GM21717 (cell line): ENCODE measurements around the gene NIPBL.
"Not testable (repeated sequence)": the region's sequence is repeated elsewhere in the genome, so short reads cannot be mapped to it uniquely, and the experiment has no call there.

ENCODE experiments used
- ATAC-seq: cut with Tn5 transposase; IDR thresholded peaks from one replicate; pipeline ENCODE4 v1.9.1; 2021; ENCODE audit warnings: mild to moderate bottlenecking, moderate library complexity; ENCODE audit not compliant: unreplicated experiment

Gene NIPBL

GRCh38 chr5:36946101-36946500 is 69.5 kb downstream of the NIPBL start:
- ATAC-seq, result no peak

GRCh38 chr5:36948041-36948440 is 71.5 kb downstream of the NIPBL start:
- ATAC-seq, result no peak

DNA sequence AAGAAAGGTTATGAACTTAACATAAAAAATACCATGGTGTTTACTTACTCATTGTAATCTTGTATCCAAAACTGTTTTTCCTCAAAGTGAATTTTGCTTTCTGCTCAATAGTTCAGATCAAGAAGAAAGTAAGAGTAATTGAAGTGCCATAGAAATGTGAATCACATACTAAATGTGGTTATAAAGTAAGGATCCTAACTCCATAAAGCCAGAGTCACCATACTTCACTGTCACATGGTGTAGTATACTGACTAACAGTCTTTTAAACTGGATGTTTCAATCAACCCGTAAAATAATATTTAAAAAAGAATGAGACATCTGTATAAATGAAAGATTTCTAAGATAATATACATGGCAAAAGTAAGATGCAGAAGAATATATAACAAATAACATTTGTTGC is 72.1 kb downstream of the NIPBL start:
- ATAC-seq, result no peak

- ATAC-seq, result no peak
These were observed 73.0 kb downstream of the NIPBL start for GRCh38 chr5:36949593-36949992.

DNA sequence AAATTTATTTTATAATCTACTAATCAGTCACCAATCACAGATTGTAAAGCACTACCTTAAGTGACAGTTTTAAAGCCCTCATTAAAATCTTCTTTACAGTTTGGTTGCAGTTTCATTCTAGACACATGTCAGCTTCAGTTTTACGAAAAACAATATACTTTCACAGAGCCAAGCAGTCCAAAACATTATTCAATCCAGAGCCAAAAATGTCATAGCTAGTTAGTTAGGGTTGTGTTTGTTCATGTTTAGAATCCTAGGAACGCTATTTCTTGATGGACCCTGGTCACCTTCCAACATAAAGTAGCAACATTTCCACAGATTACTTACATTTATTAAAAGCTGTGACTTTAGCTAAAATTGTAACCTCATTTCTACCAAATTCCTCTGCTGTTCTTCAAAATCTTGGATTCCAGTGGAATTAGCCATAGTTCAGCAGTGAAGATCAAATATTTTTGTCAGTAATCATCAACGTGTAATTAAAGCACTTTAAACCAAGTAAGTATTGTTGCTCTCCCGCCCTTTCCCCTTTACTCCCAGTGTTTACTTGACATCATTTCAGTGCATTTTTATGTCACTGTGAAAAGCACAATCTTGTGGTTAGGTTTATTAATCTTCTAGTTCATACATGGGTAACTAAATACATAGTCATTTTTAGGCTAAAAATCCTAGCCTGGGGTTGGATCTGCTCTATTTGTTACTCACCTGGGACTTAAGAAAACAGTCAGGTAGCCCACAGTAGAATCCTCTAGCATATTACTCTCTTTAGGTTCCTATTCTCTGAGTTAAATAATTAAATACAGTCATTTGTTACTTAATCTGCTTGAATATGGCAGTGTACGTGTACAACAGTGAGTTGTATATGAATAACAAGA is 74.3 kb downstream of the NIPBL start:
- ATAC-seq, result no peak

- ATAC-seq, result no peak
These were observed 76.5 kb downstream of the NIPBL start for GRCh38 chr5:36953043-36953442.

DNA sequence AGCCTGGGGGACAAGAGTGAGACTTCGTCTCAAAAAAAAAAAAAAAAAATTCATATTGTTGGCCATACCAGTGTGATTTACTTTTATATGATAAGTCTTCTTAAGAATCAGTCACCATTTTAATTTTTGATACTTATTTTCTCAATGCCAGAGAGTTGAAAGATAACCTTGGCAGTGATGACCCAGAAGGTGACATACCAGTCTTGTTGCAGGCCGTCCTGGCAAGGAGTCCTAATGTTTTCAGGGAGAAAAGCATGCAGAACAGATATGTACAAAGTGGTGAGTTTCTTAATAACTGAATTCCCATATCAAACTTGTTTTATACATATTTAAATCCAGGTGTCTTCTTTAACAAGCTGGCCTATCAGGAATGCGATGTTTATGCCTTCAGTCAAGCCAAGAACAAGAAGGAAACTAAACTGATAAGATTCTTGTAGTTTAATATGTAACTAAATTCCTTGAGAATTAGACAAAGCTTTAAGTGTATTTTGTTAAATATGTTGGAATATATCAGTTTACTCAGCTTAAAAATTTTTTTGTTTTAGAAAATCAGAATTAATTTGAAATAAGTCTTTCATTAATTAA is 81.5 kb downstream of the NIPBL start:
- no peak for ATAC-seq

- no peak for ATAC-seq
These were observed 82.0 kb downstream of the NIPBL start for GRCh38 chr5:36958612-36959011.

DNA sequence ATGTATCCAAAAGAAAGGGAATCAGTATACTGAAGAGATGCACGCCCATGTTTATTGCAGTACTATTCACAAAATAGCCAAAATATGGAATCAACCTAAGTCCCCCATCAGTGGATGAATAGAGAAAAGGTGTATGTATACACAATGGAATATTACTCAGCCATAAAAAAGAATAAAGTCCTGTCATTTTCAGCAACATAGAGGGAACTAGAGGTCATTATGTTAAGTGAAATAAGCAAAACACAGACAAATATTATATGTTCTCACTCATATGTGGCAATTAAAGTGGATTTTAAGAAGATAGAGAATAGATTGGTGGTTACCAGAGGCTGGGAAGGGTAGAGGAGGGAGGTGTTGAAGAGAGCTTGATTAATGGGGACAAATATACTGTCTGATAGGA is 88.6 kb downstream of the NIPBL start:
- ATAC-seq, result no peak

- no peak for ATAC-seq
These were observed 93.3 kb downstream of the NIPBL start for GRCh38 chr5:36969700-36970395.

- no peak for ATAC-seq
These were observed 101.6 kb downstream of the NIPBL start for GRCh38 chr5:36978196-36978595.

DNA sequence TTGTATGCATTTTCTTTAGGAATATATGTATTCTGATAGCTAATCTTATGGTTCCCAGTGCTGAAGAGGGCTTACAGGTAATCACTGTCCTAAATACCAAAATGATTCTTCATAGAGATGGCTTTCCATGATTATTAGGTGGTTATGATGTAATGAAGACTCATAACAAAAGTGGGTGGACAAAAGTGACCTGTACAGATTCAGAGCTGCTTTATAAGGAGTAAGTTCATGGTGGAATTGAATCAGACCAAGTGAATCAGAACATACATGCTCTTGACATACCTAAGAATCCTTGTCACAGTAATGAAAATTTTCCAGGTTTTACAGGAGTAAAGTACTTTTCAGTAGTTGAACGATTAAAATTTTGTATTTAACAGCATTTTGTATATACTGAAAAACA is 105.6 kb downstream of the NIPBL start:
- ATAC-seq, result no peak

- no peak for ATAC-seq
These were observed 108.8 kb downstream of the NIPBL start for GRCh38 chr5:36985387-36985786.

DNA sequence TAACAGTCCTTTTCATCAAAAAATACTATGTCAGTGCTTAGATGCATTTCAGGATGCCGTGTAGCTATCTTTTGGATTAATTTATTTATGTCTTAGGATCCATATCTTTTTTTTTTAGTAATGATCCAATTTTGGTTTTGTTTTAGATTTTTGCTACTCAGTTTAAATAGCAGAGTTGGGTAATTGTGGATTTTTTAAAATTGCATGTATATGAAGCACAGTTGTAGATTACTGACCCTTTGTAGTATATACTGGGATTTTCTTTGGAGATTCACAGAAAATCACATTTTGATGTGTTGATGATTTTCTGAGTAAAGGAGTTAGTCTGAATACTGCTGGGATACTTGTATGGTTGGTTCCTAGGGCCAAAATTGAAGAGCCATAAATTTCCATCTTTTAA is 111.8 kb downstream of the NIPBL start:
- no peak for ATAC-seq

- no peak for ATAC-seq
These were observed 122.0 kb downstream of the NIPBL start for GRCh38 chr5:36998578-36998977.

DNA sequence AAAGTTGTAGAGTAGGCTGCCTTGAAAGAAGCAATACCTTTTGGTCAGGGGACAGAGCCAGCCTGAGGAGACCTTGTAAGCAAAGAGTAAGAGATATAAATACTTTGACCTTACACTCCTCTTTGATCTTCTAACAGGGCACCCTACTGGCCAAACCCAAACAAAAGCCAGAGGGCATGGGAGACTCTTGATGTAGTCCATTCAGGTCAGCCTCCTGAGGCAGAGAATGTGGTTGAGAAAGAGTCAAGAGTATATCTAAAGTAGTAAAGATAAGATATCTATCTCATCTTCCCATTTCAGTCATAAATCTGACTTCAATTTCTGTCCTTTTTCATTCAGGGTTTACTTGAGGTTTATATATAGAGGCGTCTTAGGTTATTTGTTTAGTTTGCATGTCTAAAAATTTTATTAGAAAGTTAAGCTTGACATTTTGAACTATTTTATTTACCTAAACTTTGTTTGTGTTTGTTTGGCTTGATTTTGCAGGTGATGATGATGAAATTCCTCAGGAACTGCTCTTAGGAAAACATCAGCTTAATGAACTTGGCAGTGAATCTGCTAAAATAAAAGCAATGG is 125.7 kb downstream of the NIPBL start:
- ATAC-seq, result no peak

DNA sequence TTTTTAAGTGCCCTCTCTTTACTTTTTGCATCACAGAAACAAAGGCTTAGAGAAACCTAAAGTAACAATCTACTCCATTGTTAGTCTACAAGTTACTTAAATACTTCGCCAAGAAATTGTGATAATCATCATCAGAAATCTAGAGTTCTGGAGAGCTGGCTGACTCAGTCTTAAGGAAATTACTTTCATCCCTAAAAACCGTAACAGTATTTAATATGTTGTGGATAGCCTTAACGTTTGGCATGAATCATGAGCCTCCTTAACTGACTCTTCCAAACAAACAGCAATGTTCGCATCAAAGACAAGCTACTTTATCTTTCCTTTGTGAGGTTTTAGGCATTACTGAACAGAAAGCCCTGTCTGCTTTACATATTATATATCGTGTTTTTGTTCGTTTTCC is 128.7 kb downstream of the NIPBL start:
- ATAC-seq, result no peak

DNA sequence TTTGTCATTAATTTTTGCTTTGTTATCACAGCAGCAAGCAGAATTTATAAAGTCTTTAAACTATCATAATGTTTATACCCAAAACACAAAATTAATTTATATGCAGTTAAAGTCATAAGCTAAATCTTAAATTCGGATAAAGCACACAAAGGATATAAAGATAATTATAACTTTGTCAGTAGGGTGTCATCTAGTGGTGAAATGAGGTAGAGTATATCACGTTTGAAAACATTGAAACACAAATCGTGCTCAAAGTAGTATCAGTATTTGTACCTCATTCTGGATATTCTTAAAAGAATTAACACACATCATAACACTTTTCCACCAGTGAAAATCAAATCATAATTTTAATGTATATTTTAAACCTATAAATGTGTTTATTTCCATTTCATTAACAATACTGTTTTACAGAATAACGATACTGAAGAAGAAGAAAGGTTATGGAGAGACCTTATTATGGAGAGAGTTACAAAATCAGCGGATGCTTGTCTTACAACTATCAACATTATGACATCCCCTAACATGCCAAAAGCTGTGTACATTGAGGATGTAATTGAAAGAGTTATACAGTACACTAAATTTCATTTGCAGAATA is 129.5 kb downstream of the NIPBL start:
- no peak for ATAC-seq

- not testable (repeated sequence) for ATAC-seq
These were observed 136.6 kb downstream of the NIPBL start for GRCh38 chr5:37013181-37013580.

DNA sequence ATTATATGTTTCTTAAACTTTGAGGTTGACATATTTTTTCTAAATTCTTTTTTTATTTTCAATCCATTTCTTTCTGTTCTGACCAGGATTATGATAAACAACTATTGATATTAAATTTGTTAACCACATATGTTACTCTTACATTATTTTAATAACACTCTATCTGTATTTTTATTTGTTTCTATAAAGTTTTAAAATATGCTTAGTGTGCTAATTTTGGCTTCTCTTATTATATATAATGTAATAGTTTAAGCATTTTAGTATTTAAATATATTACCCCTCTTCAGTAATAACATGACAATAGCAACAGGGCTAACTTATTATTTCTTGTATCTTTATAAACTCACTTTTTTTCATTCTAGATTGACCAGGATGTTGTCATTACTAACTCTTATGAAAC is 137.8 kb downstream of the NIPBL start:
- ATAC-seq, result no peak
